Common myeloid progenitor, CD34-positive (primary cell): ENCODE measurements around the gene PDLIM5.

ENCODE experiments used
- CTCF ChIA-PET: fragments of 350-600 bp; sonication (Branson Sonifier 250); formaldehyde crosslinking; loops from one replicate; lab custom pipeline; 2021; ENCODE audit warnings: antibody characterized with exemption; lab: Charles Lee
- POLR2A ChIA-PET: fragments of 350-600 bp; sonication (Branson Sonifier 250); formaldehyde crosslinking; loops from one replicate; lab custom pipeline; 2021; ENCODE audit warnings: antibody characterized with exemption; lab: Charles Lee
- DNase-seq, 3 donors: peaks; one replicate each; pipeline versions ENCODE4 v3.0.0 to v3.0.0-alpha.2; 2013
- H3K27ac ChIP-seq, 2 experiments: 1 replicate in 1 of 2; 2 replicates in 1 of 2; pipeline ENCODE4 v1.7.0; 2013; ENCODE audit warnings: inconsistent platforms in 2 of 2, low read length in 2 of 2, mild to moderate bottlenecking in 2 of 2, low read depth in 1 of 2, moderate library complexity in 1 of 2; ENCODE audit not compliant: severe bottlenecking in 2 of 2, insufficient read depth in 1 of 2, poor library complexity in 1 of 2
- H3K27me3 ChIP-seq, 5 experiments: replicated peaks in 2 of 5; 1 replicate in 3 of 5; 2 replicates in 2 of 5; pipeline versions ENCODE4 v1.6.1 to v1.7.0; 2013; ENCODE audit warnings: low read length in 4 of 5, mild to moderate bottlenecking in 2 of 5, moderate library complexity in 2 of 5, inconsistent platforms in 1 of 5; ENCODE audit not compliant: insufficient read depth in 5 of 5, control insufficient read depth in 4 of 5
- H3K36me3 ChIP-seq, 4 experiments: 1 replicate in 2 of 4; 2 replicates in 2 of 4; pipeline versions ENCODE4 v1.6.1 to v1.7.0; 2013; ENCODE audit warnings: low read length in 3 of 4, control low read depth in 1 of 4, mild to moderate bottlenecking in 1 of 4; ENCODE audit not compliant: control insufficient read depth in 4 of 4, insufficient read depth in 4 of 4
- H3K4me1 ChIP-seq, 4 experiments: 1 replicate in 3 of 4; 2 replicates in 1 of 4; pipeline versions ENCODE4 v1.6.1 to v1.7.1; 2013; ENCODE audit warnings: low read length in 3 of 4, mild to moderate bottlenecking in 3 of 4, control low read depth in 1 of 4, inconsistent platforms in 1 of 4, moderate library complexity in 1 of 4; ENCODE audit not compliant: control insufficient read depth in 4 of 4, insufficient read depth in 4 of 4; ENCODE audit errors: control extremely low read depth in 1 of 4
- H3K4me3 ChIP-seq, 7 experiments: 1 replicate in 4 of 7; 2 replicates in 3 of 7; pipeline versions ENCODE4 v1.5.1 to v1.7.0; 2013; ENCODE audit warnings: mild to moderate bottlenecking in 7 of 7, low read length in 6 of 7, moderate library complexity in 6 of 7, inconsistent platforms in 2 of 7, low read depth in 2 of 7, control low read depth in 1 of 7; ENCODE audit not compliant: insufficient read depth in 4 of 7, control insufficient read depth in 1 of 7; ENCODE audit errors: extremely low read depth in 1 of 7
- H3K9me3 ChIP-seq, 5 experiments: 1 replicate in 4 of 5; 2 replicates in 1 of 5; pipeline versions ENCODE4 v1.6.1 to v1.7.1; 2013; ENCODE audit warnings: low read length in 4 of 5, mild to moderate bottlenecking in 2 of 5, inconsistent platforms in 1 of 5, low read depth in 1 of 5, moderate library complexity in 1 of 5; ENCODE audit not compliant: control insufficient read depth in 4 of 5, insufficient read depth in 2 of 5; ENCODE audit errors: control extremely low read depth in 1 of 5
- whole genome bisulfite sequencing: methylation state at CpG from one replicate; pipeline ENCODE4 v1.1.5; 2013; ENCODE audit not compliant: insufficient coverage; 5-methylcytosine and 5-hydroxymethylcytosine counted together

The PDLIM5 gene

DNA sequence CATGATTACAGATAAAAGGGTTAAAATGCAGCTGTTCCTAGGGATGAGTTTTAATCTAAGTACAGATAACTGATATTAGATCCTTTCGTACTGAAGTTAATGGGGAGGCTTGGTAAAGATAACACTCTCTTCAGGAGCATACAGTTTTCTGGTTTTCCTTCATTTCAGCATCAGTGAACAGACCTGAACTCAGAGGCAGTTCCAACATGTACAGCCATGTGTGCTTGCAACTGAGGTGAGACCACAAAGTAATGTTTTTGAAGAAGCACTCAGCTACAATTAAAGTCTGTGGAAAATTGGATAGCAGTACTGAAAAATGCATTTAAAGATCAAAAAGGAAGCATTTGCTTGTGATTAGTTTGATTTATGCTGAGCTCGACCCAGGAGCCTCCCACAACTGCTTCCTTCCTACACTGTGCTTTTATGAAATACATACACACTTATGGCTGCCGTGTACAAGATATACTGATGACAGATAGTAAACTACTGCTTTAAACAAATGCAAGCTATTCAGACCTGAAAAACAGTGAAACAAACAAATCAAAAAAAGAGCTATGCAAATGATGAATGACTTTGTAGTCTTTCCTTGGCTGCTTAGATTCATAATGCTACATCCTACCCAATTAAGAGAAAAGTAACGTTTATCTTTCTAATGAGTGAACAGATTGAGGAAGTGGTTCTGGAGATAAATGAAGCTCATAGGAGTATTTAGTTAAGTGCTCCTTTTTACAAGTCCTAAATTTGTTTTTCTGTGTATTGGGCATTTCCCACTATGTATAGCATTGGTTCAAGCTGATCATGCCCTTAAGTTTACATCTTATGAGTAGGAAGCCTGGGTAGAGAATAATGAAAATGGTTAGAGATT lies 68.4 kb downstream of the PDLIM5 start:
- Histone ChIP-seq H3K27ac (peak overlapping the region in 1 of 2 experiments; percentile 7), H3K4me1 (peaks cover 15 to 32% (median 28%) of the 10 kb centered on the region in 4 experiments), H3K27me3 (no peaks in the 10 kb centered on the region), H3K4me3 (peak overlapping the region in 5 of 7 experiments; percentile 27 to 39 (median 37)), H3K36me3 (no peaks in the 10 kb centered on the region), H3K9me3 (no peaks in the 10 kb centered on the region)
- peak; percentile 24 to 77 (median 64) for DNase-seq
- ChIA-PET POLR2A (no interaction called here), CTCF (interaction anchor here (1.1 to 1.2 kb wide), 3 partner anchors 53 to 106 kb away, joined by 3 to 4 read pairs (median 3); no protein-coding TSS in a partner anchor)
- WGBS: 25% methylated on average over 1 of the region's 4 CpGs

DNA sequence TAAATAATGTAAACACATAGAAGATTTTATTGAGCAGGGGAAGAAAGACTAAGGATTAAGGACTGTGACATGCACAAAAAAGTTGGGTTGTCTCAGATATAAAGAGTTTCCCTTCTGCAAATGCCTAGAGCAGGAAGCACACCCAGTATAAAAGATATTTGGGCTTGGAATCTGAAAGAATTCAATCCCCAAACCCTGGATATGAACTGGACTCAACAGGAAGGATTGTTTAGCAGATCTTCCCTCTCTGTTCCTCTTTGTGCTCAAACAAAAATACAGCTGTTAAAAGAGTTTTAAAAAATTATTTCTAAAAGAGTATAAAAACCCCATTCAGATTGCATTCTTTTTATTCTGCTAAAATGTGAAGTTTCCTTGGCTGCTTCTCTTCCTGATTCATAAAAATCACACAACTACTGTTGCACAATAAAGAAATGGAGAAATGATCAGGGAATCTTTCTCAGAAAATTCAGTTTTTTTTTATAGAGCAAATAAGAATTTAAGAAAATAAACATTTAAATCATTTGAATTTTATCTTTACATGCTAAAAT lies 71.4 kb downstream of the PDLIM5 start:
- peaks cover 0 to 4% (median 0%) of the 10 kb centered on the region in 4 experiments for H3K36me3 ChIP-seq
- no peak overlapping the region for H3K27ac ChIP-seq
- POLR2A ChIA-PET: no interaction called here
- no peak overlapping the region for H3K4me3 ChIP-seq
- H3K9me3 ChIP-seq: no peaks in the 10 kb centered on the region
- H3K27me3 ChIP-seq: no peaks in the 10 kb centered on the region
- peaks cover 15 to 32% (median 27%) of the 10 kb centered on the region in 4 experiments for H3K4me1 ChIP-seq
- CTCF ChIA-PET: no interaction called here
- DNase-seq: no peak

DNA sequence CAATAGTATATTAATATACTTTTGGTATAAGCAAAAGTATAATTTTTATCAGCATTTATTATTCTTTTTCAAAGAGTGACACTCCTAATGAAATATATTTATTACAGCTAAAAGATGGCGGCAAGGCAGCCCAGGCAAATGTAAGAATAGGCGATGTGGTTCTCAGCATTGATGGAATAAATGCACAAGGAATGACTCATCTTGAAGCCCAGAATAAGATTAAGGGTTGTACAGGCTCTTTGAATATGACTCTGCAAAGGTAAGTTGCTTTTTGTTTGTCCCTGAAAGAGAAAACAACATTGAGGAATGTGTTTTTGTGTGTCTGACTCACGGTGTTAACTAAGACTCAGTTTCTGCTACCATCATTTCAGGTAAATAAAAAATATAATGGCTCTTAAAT lies 71.9 kb downstream of the PDLIM5 start:
- Histone ChIP-seq H3K4me3 (no peak overlapping the region), H3K27me3 (no peaks in the 10 kb centered on the region), H3K4me1 (peaks cover 15 to 28% (median 23%) of the 10 kb centered on the region in 4 experiments), H3K27ac (no peak overlapping the region), H3K9me3 (no peaks in the 10 kb centered on the region), H3K36me3 (peaks cover 0 to 4% (median 0%) of the 10 kb centered on the region in 4 experiments)
- peak in 1 of 3 donors; percentile 7 for DNase-seq
- 100% methylated on average over 2 of the region's 3 CpGs for WGBS
- ChIA-PET POLR2A (no interaction called here), CTCF (no interaction called here)

DNA sequence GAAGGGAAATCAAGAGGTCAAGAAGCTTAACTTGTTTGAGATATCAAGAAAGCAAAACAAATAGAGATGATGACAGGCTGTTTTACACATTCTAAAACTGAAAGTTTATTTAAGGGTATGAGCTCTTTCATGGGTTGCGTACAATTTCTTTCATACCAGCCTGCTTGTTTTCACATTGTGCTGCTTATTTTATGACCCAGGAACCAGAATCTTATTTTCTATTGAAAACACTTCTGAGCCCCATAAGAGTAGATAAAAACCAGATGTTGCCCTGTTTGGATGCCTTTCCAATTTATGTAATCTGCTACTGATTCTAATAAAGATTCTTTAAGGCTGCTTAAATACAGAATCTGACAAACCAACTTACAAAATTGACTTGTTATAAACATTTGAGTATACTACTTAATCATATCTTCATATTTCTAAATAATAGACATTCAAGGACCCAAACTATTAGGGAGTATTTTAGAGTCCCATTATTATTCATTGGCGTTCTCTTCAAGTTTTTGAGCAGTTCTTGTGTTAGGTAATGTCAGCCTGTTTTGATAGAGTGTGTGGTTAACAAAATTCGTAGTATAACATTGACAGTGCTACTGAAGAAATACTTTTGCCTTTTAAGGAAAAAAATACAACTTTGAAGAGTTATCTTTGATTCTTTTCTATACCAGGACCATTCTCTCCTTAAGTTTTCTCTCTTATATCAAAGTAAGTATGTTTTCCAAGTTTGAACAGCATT lies 74.4 kb downstream of the PDLIM5 start:
- CTCF ChIA-PET: no interaction called here
- DNase-seq: no peak
- no peak overlapping the region for H3K4me3 ChIP-seq

DNA sequence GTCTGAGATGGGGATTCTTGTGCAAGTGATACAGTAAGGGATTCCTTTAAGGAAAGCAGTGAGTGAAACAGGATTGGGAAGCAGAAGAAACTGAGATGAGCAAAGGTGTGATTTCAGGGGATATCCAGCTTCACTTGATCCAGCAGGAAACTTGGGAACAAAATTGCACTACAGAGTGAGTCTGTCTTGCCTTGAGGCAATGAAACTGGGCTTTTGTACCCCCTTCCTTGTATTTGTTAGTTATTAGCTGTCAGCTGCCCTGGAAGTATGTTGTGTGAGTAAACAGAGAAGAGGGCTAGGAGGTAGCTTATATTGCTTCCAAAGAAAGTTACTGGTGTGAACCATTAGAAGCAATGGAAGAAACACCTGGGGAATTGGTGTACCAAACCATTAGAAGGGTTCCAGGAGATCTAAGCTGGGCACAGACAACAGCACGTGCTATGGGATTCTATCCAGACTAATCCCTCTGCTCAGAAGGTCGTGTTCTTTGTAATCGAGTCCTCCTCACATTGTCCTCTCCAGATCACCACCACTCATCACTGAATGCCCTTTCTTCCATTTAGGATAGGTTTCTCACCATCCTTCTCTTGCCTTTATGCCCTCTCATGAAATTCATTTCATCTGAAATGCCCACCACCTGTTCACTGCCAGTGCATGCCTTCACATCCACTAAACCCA lies 76.0 kb downstream of the PDLIM5 start:
- Histone ChIP-seq H3K4me1 (peaks cover 0 to 3% (median 1%) of the 10 kb centered on the region in 4 experiments), H3K4me3 (no peak overlapping the region), H3K27me3 (no peaks in the 10 kb centered on the region), H3K27ac (no peak overlapping the region), H3K36me3 (peaks cover 0 to 4% (median 0%) of the 10 kb centered on the region in 4 experiments), H3K9me3 (no peaks in the 10 kb centered on the region)
- no peak for DNase-seq
- ChIA-PET CTCF (no interaction called here), POLR2A (no interaction called here)
- 88% methylated on average over 3 of the region's 3 CpGs for WGBS

More for the DNA sequence above, 74.4 kb downstream of the PDLIM5 start:
- Histone ChIP-seq H3K27me3 (no peaks in the 10 kb centered on the region), H3K36me3 (peaks cover 0 to 4% (median 0%) of the 10 kb centered on the region in 4 experiments), H3K27ac (no peak overlapping the region), H3K9me3 (no peaks in the 10 kb centered on the region), H3K4me1 (peaks cover 0 to 3% (median 2%) of the 10 kb centered on the region in 4 experiments)
- WGBS: 100% methylated on average over 1 of the region's 3 CpGs
- POLR2A ChIA-PET: no interaction called here

DNA sequence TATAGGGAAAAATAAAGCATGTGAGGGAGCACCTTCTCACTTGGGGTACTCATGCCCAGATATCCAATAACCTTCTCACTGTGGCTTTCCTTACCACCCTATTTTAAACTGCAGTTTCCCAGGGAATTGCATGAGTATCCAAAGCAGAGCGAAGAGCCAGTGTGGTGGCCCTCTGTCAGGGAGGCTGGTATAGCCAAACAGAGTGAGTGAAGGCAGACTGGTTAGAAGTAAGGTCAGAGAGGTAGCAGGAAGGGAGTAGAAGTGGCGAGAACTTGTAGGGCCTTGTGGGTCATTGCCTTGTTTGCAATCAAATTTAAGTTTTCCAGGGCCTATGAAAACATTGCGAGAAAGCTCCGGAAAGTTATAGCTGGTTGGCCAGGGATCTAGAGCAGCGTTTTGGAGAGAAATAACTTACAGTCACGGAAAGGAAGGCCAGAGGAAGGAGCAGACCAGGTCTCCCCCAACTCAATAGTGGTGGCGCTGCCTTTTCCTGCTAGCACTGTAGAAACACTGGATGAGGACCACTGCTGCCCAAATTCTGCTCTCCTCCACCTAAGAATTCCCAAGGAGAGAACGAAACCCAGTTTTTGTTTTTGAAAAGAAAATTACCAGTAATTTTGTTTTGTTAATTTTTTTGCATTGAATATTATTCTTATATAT lies 77.2 kb downstream of the PDLIM5 start:
- H3K9me3 ChIP-seq: no peaks in the 10 kb centered on the region
- H3K27ac ChIP-seq: no peak overlapping the region
- 98% methylated on average over 6 of the region's 8 CpGs for WGBS
- peaks cover 0 to 4% (median 0%) of the 10 kb centered on the region in 4 experiments for H3K36me3 ChIP-seq
- H3K27me3 ChIP-seq: no peaks in the 10 kb centered on the region
- CTCF ChIA-PET: no interaction called here
- POLR2A ChIA-PET: no interaction called here
- no peak overlapping the region for H3K4me3 ChIP-seq
- H3K4me1 ChIP-seq: peaks cover 0 to 3% (median 0%) of the 10 kb centered on the region in 4 experiments
- no peak for DNase-seq
